ENCODE measurements around the gene CDC27. TPM values are rescaled to one million over a fixed set of nuclear protein-coding genes. Genes with fewer than 3 reads are reported as not detected.
"Not testable (repeated sequence)": the region's sequence is repeated elsewhere in the genome, so short reads cannot be mapped to it uniquely, and the experiment has no call there.

CDC27 gene
- polyA plus RNA-seq, 4 donors = 47.5 to 65.4 (median 61.9) TPM

DNA sequence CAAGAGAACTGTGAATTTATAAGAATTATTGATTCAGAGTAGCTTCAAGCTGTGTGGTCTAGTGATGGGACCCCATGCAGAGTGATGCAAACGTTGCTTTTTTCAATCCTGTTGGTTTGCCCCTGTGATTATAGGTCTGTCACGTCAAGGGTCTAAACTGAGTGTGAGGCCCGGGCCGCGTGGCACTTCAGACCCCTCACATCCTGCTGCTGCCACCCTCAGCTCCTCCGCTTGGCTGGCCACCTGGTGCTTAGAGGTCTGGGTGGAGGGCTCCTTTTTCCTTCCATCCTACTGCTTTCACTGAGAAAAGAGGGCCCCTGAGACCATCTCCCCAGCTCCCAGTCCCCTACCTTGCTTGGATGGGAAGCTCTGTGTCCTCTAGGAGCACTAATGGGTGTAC, 32.1 kb upstream of the CDC27 start:
- no peak for DNase-seq (ENCODE audit: low read depth in 4 of 4, low spot score in 3 of 4)

DNA sequence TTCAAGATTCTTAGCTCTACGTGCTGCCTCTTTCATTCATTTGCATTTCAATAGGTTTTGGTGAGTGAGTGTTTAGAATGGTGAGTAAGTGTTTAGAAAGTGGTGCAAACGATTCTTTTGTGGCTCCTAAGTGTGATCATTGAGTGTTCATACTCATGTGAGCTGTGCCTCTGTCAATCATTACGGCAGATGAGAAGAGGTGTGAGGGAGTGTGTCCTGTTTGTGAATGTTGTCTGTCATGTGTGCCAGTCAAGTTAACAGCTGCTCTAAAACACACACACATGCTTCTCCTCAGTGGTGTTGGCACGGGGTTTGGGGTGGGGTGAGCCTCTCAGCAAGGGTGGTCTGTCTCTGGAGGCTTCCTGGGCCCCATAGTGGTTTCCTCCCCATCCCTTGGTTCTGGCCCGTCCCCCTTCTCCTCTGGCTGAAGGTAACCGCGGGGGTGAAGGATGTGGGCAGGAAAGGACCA, 31.5 kb upstream of the CDC27 start:
- DNase-seq (ENCODE audit: low read depth in 4 of 4, low spot score in 3 of 4) = no peak

DNA sequence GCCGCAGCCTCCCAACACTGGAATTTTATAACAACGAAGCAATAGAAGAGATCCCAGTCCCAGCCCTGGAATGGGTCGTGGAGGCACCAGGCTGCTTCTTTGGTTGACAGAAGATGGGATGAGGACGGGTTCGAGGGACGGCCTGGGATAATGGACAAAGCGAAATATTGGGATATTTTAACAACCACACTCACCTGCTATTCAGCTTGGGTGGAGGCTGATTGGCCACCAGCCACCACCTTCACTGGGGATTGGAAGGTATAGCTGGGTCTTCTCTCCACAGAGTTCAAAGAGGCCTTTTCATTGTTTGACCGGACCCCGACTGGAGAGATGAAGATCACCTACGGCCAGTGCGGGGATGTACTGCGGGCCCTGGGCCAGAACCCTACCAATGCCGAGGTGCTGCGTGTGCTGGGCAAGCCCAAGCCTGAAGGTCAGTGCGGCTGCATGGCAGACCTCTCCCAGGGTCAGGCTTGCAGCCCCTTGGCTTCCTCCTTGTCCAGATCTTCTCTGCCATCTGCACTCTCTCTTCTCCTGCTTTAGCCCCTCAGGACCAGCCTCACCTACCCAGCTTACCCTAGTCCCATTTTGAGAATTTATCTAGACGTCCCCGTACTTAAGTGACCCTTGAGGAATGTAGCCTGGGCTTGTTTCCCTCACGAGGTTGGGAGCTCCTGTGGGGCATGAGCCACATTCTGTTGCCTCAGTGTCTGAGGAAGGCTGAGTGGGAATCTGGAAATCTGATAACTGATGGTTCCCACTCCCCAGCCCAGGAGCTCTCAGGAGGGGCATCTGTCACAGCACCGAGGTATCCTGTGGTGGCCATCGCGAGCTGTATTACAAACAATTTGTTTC, 30.8 kb upstream of the CDC27 start:
- no peak for DNase-seq (ENCODE audit: low read depth in 4 of 4, low spot score in 3 of 4)

DNA sequence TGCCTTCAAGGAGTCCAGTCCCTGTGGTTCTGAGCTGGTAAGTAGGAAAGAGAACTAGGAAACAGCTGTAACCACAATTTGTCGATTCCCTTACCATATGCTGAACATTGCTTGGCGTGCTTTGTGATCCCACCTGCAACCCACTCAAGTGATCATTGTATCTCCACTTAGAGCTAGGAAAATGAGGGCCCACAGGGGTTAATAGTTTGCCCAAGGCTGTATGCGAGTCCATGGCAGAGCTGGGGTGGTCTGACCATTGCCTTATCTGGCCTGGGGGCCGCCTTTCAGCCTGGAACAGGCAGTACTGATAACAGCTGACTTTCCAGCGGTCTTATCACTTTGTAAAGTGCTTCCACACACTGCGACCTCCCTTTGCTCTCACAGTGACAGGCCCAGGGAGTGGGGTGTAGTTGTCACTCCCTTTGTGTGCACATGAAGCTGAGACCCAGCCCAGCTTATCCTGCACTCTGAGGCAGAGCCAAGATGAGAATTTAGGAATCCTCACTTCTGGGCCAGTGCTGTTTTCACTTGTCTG, 29.9 kb upstream of the CDC27 start:
- DNase-seq (ENCODE audit: low read depth in 4 of 4, low spot score in 3 of 4) = no peak

DNA sequence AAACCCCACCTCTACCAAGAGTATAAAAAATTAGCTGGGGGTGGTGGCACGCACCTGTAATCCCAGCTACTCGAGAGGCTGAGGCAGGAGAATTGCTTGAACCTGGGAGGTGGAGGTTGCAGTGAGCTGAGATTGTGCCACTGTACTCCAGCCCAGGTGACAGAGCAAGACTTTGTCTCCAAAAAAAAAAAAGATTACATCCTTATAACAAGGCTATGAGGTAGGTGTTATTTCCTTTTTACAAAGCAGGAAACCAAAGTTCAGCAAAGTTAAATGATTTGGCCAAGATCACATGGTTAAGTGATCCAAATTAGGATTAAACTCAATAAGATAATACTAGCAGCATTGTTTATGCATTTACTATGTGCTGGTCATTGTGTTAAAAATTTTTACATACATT, 28.2 kb upstream of the CDC27 start:
- DNase-seq (ENCODE audit: low read depth in 4 of 4, low spot score in 3 of 4) = not testable (repeated sequence)

DNA sequence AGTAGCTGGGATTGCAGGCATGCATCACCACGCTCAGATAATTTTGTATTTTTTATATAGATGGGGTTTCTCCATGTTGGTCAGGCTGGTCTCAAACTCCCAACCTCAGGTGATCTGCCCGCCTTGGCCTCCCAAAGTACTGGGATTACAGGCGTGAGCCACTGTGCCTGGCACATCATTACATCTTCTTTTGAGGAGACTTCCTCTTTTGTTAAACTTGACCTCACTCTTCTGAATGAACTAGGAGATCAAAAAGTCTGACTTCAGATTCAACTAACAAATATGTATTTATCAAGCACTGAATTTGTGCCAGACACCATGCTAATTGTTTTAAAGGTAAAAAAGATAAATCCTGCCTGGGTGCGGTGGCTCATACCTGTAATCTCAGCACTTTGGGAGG, 27.7 kb upstream of the CDC27 start:
- DNase-seq (ENCODE audit: low read depth in 4 of 4, low spot score in 3 of 4) = not testable (repeated sequence)

DNA sequence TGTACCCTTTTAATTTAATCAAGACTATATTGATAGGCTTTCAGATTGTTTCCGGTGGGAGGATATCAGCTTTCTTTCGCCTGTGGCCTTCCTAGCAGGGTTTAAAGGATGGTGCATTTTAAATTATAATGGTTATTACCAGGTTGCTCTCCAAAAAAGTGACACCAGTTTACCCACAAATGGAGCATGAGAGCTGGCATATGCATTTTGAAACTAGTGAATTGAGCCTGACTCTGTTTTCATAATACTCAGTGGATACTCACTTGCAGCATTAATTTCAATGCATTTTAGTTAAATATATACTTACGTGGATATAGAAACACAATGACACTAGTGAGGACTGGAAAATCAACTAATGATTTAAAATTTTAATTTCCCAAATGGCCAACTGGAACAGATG, 25.8 kb upstream of the CDC27 start:
- no peak for DNase-seq (ENCODE audit: low read depth in 4 of 4, low spot score in 3 of 4)

DNA sequence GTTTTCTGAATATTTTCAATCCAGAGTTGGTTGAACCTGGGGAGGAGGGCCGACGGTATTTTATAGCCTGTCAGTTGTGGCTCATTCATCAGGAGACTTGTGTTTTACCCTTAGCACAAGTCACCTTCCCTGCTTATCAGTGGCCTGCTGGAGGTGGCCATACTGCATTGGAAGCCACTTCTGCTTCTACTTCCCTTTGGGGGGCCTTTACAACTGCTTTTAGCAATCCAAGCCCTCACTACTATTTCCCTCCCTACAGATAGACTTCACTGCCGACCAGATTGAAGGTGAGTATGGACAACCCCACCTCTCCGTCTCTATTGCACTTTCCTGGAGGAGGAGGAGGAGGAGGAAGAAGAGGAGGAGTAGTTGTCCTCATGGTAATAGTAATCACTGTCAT, 24.4 kb upstream of the CDC27 start:
- DNase-seq (ENCODE audit: low read depth in 4 of 4, low spot score in 3 of 4) = no peak

DNA sequence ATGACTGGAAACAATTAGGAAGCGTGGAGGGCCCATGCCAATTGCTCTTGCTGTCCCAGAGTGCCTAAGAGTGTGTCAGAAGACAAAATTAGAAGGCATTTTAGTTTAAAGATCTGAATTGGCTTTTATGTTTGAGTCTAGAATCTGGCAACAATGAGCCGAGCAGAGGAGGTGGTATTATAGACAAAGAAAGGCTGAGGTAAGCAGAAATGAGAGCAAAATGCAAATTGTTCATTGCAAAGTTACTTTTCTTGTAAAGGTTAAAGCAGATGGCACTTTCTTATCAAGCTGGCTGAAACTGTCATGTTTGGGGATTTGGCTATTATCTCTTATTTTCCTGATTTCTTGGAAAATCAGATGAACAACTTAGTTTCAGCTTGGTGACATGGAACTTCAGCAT, 23.4 kb upstream of the CDC27 start:
- no peak for DNase-seq (ENCODE audit: low read depth in 4 of 4, low spot score in 3 of 4)

DNA sequence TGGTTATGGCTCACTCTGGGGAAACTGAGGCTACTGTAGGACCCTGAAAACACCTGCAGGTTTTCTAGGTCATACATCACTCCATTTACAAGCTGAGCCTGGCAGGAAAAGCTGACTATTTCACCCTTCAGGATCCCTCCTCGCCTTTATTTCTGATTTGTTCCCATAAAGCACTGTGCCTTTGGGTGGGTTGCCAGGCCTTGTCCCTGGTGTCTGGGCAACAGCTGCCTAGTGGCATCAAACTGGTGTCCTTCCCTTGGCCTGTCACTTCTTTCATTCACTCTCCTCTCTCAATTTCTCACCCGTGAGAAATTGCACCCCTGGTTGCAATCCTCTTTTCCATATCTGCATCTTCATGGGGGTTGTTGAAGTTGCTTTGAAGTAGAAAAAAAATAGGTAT, 21.7 kb upstream of the CDC27 start:
- no peak for DNase-seq (ENCODE audit: low read depth in 4 of 4, low spot score in 3 of 4)

DNA sequence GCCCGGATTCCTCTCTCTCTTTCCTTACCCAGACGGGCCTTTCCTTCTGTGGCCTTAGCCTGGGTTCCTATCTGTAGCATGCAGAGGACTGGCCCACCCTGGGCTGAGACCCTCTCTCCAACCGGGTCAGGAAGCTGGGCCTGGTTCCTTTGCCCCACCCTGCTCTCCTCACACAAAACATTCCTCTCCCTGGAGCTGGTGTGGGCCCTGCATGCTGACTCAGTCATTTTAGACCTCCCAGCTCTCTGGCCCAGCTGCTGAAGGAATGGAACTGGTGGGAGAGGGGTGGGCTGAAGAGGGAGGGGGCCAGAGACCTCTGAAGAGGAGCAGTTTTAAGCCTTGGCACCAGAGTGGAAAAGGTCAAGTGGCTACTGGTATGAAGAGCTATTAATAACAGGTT, 21.0 kb upstream of the CDC27 start:
- no peak for DNase-seq (ENCODE audit: low read depth in 4 of 4, low spot score in 3 of 4)

DNA sequence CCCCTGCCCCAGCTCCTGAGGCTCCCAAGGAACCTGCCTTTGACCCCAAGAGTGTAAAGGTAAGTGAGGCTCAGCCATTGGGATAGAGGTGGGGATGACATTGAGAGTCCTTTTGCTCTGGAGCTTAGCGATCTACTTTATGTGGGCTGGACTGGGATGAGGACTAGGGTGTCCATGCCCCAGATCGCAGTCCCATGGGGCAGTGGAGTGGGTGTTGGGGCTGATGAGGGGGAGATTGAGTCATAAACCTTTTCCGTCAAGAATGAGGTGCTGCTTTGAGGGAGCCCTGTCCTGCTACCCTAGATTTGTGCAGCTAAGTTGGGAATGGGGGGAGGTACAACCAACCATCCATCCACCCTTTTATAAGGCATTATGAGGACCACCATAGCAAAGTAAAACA, 20.4 kb upstream of the CDC27 start:
- no peak for DNase-seq (ENCODE audit: low read depth in 4 of 4, low spot score in 3 of 4)

DNA sequence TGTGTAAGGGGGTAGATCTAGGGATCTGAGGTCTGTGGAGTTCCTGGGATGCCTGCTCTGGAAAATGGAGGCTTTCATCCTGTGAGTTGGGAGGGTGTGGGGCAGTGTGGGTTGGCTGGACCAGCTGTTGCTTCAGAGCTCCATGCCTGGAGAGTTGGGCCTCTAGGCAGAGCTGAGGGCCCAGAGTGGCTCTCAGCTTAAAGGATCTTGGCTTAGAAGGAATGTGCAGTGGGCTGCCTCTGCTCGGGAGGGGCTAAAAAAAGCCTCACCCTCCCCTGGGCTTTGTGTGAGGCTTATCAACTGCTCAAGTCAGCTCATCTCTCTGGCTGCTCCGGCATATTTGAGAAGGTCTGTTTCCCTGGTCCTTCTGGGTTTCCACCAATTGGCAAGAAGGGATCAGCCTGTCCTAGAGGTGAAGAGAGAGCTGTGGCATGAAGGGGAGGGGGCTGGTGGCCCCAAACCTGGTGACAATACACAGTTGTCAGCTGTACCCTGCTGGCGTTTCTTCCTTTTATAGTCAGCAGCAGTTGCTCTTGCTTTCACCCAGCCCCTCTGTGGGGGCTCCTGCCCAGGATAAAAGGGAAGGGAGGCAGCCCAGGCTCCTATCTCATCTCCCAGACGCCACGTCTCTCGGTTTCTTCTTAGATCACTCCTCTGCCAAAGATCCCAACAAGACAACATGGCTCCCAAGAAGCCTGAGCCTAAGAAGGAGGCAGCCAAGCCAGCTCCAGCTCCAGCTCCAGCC, 19.8 kb upstream of the CDC27 start, which contains the start of gene MYL4:
MYL4 (plus strand) TSS at position 605 of the 745 bp plus-strand sequence; CDS start at position 680, 75 bp downstream.
- DNase-seq (ENCODE audit: low read depth in 4 of 4, low spot score in 3 of 4) = no peak

DNA sequence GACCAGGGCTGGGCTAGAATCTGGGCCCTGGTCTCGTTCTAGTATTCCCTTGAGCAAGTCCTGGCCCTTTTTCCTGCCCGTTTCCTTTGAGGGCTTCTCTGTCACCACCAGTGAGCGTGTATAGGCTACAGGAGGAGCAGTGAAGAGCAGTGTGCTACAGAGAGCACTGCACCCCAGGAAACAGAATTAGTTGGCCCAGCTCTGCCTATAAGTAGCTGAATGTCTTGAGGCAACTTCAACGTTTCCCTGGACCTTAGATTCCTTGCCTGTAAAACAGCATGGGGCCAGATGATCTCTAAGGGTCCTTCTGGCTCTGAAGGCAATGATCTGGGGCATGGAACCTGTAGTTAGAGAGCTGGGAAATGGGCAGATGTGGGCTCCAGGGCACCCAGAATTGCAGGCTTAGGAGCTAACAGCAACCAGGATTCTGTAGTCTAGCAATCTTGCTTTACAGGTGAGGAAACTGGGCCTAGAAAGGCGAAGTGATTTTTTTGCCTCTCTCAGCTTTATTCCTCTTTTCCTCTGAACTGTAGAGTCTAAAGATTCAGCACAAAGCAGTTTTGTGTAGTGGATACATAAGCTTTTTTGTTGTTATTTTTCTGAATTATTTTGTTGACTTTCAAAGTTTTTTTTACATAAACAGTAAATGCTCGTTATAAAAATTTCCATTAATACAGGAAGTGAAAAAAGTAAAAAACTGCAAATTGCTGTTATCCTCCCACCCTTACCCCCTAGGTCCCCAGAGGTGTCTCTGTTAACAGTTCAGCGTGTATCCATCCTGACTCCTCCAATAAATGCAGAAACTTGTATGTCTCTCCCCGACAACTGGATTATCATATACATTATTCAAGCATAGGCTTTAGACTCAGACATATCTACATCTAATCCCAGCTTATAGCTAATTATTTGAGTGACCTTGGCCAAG, 18.3 kb upstream of the CDC27 start:
- DNase-seq (ENCODE audit: low read depth in 4 of 4, low spot score in 3 of 4) = no peak

DNA sequence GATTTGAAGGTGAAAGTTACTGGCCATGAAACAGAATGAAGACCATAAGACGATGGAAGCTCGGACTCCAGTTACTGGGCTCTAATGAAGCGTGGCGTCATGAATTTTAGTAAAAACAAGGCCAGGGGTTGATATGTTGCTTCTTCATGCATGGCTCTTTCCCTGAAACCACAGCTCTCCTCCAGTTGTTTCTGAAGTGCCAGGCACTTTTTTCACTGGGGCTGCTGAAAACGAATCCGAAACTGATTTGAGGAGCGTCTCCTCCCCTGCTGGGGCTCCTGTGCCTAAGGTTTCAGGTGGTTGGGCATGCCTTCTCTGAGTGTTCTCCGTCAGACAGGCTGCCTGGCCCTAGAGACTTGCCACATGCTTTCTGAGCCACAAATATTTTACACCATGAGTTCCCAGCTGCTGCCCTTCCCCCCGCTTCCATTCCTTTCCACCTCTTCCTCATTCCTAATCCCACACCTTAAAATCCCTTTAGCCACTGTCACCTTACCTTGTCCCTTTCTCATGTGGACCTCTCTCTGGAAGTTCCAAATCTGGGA, 16.4 kb upstream of the CDC27 start:
- peak in 1 of 4 donors; percentile 55 for DNase-seq (ENCODE audit: low read depth in 4 of 4, low spot score in 3 of 4)

DNA sequence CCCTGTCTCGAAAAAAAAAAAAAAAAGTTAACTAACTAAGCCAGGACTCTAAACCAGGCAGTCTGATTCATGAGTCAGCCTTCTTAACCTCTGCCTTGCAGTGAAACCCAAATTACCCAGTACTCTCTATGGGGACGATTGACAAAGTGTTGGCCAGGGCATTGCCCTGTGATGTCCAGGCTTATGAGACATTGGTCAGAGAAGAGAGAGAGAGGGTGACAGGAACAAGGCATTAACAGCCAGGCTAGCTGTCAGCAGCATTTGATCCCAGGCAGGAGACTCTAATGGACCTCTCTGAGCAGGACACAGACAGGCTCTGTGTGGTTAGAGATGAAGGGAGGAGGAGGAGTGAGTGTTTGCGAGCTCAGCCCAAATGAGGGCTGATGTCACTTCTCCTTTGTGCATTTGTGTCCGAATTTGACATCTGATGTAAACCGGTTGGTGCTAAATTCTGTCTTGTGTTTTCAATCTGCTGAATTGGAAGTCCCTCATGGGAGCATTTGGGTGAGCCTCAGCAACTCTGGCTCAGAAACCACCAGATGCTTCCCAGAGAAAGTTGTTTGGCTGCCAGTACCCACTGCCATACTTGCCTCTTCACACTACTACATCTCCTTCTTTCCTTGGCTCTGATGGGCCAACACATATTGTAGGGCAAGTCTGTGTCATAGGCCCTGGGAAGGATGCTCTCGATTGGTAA, 15.8 kb upstream of the CDC27 start:
- DNase-seq (ENCODE audit: low read depth in 4 of 4, low spot score in 3 of 4) = no peak

DNA sequence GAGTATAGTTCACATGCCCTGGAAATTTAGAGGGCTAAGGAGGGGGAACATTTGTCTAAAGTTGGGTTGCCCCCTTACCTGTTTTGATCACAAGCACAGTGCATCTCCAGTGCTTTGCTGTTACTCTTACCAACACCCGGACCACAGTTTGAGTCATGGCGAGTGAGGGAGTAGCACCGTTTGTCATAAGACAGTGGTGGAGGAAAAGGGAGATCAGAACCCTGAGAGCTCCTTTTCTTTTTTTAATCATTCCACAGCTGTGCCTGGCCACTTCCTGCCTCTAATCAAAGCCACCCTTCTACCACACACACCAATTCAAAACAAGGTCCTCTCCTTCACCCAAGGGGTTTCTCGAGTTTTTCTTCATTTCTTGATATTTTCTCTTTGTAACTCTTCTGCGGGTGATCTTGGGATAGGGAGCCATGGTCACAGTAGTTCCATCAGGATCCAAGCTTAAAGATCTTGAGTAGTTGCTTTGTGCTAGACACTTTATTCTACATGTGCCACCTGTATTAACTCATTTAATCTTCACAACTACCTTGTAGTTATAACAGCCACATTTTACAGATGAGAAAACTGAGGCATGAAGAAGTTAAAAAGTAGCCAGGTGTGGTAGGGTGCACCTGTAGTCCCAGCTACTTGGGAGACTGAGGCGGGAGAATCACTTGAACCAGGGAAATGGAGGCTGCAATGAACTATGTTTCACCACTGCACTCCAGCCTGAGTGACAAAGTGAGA, 15.1 kb upstream of the CDC27 start:
- no peak for DNase-seq (ENCODE audit: low read depth in 4 of 4, low spot score in 3 of 4)

DNA sequence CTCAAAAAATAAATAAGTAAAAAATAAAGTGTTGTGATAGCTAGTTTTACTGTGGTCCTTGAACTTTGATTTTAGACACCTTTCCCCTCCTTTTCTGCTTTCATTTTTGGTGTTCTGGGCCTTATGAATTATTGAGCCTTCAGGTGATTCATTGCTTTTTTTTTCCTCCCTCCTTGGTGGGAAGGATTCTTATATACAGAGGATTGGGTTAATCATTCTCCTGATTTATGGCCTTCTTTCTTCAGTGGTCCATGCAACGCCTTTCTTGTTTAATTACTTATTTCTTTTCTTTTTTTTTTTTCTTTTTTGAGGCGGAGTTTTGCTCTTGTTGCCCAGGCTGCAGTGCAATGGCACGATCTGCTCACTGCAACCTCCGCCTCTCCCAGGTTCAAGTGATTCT, 12.1 kb upstream of the CDC27 start:
- no peak for DNase-seq (ENCODE audit: low read depth in 4 of 4, low spot score in 3 of 4)

DNA sequence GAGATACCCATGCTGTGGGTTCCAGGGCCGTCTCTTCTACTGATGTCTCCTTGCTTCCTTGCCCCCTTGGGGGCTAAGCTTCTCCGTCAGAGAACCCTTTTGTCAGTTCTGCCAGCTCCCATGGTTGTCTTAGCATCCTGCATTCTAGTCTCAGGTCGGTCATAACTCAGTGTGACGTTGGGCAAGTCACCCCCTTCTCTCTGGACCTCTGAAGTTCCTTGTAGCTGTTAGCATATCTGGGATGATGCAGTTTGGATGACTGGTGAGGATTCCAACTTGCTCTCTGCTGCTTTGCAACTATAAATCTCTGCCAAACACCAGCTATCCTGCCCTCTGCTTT, 11.2 kb upstream of the CDC27 start:
- DNase-seq (ENCODE audit: low read depth in 4 of 4, low spot score in 3 of 4) = no peak

All from right renal pelvis (tissue), 4 donors.